BJ (cell line): Measurements from ENCODE around the gene BCDIN3D. TPM values are rescaled to one million over a fixed set of nuclear protein-coding genes. Genes with fewer than 3 reads are reported as not detected.

ENCODE experiments used
- CTCF ChIA-PET: fragments of 350-600 bp; formaldehyde crosslinking; extraction: SDS; loops from one replicate; lab custom pipeline; 2021; ENCODE audit warnings: antibody characterized with exemption, inconsistent platforms; lab: Yijun Ruan, JAX
- POLR2A ChIA-PET: fragments of 300-600 bp; sonication (Branson Sonifier 250); formaldehyde crosslinking; extraction: SDS; loops from one replicate; lab custom pipeline; 2021; ENCODE audit warnings: antibody characterized with exemption; lab: Charles Lee
- DNase-seq: peaks from one replicate; pipeline ENCODE4 v3.0.0-alpha.2; 2011; ENCODE audit warnings: low read depth
- H3K27me3 ChIP-seq: 2 replicates; pipeline ENCODE4 v1.6.0; 2011; ENCODE audit warnings: low read length; ENCODE audit not compliant: control insufficient read depth, insufficient read depth
- H3K36me3 ChIP-seq: 2 replicates; pipeline ENCODE4 v1.5.1; 2011; ENCODE audit warnings: low read length; ENCODE audit not compliant: control insufficient read depth, insufficient read depth
- H3K4me3 ChIP-seq: 2 replicates; pipeline ENCODE4 v1.5.1; 2011; ENCODE audit warnings: low read depth, mild to moderate bottlenecking, control low read depth, low read length
- CTCF ChIP-seq: IDR thresholded peaks from 2 replicates; pipeline ENCODE4 v1.5.1; 2011; ENCODE audit warnings: low read depth, mild to moderate bottlenecking, control low read depth, inconsistent platforms, low read length, moderate library complexity; ENCODE audit not compliant: insufficient read depth
- polyA plus RNA-seq: library from polyadenylated mRNA; depleted of rRNA; stranded (reverse); fragments of >200 nt; gene quantifications from 2 replicates; pipeline ENCODE4 v1.2.3, GENCODE V29; 2011

Gene BCDIN3D
- polyA plus RNA-seq, 1 experiment = 2.6 TPM

DNA sequence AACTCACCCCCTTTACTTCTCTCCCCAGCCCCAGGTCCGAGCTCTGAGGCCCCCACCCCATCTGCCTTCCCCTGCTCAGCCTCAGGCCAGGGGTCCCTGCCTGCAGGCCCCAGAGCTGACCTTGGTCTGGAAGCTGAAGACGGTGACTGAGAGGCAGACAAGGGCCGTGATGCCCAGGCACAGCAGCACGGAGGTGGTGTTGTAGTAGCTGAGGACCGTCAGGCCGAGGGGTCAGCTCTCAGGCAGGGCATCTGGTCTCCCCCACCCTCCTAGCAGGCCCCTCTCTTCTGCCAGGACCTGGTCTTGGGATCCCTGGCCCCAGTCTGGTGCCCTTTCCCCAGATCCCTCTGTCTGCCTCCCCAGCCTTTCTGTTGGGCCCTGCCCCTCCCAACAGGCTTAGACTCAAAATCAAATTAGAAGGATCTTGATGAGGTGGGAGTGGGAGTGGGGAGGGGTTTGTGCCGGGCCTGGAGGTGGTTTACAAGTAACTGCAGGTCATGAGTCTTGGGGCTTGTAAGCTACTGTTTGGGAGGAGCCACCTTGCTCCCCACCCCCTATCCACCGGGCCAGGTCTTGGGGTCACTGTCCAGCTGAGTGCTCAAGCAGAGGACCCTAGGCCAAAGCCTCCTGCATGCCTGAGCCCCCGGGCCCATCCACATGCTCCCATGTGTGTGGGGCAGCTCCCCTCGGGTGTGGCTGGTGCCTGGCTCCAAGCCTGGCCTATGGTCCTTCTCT is 46.6 kb upstream of the BCDIN3D start:
- Histone ChIP-seq H3K4me3 (no peak overlapping the region), H3K36me3 (no peaks in the 10 kb centered on the region), H3K27me3 (peaks cover 39% of the 10 kb centered on the region)
- ChIA-PET POLR2A (no interaction called here), CTCF (interaction anchor here (1.3 to 1.5 kb wide), 2 partner anchors 42 to 78 kb away, joined by 3 to 4 read pairs; no protein-coding TSS in a partner anchor)
- TF ChIP-seq CTCF = no peak
- DNase-seq = no peak

GRCh38 chr12:49888461-49889151 is 45.7 kb upstream of the BCDIN3D start:
- POLR2A ChIA-PET = no interaction called here
- CTCF ChIA-PET = interaction anchor here (1.3 kb wide), 1 partner anchor 43 kb away, joined by 4 read pairs; no protein-coding TSS in a partner anchor
- DNase-seq = no peak

GRCh38 chr12:49887536-49888401 is 44.9 kb upstream of the BCDIN3D start:
- DNase-seq = no peak
- TF ChIP-seq CTCF = no peak
- ChIA-PET POLR2A (no interaction called here), CTCF (interaction anchor here (1.3 kb wide), 1 partner anchor 25 kb away, joined by 3 read pairs; no protein-coding TSS in a partner anchor)
- no peak overlapping the region for H3K4me3 ChIP-seq
- H3K36me3 ChIP-seq = no peaks in the 10 kb centered on the region
- H3K27me3 ChIP-seq = peaks cover 38% of the 10 kb centered on the region

More at GRCh38 chr12:49888461-49889151, 45.7 kb upstream of the BCDIN3D start:
- Histone ChIP-seq H3K36me3 (no peaks in the 10 kb centered on the region), H3K4me3 (no peak overlapping the region), H3K27me3 (peaks cover 39% of the 10 kb centered on the region)
- TF ChIP-seq CTCF = no peak

GRCh38 chr12:49887091-49887490 is 44.2 kb upstream of the BCDIN3D start:
- Histone ChIP-seq H3K4me3 (no peak overlapping the region), H3K36me3 (no peaks in the 10 kb centered on the region), H3K27me3 (peaks cover 37% of the 10 kb centered on the region)
- no peak for TF ChIP-seq CTCF
- ChIA-PET CTCF (interaction anchor here (1.3 to 1.9 kb wide), 2 partner anchors 26 to 59 kb away, joined by 3 to 9 read pairs; no protein-coding TSS in a partner anchor), POLR2A (no interaction called here)
- no peak for DNase-seq
